Measurements from ENCODE around the gene TASP1.
"Not testable (repeated sequence)": the region's sequence is repeated elsewhere in the genome, so short reads cannot be mapped to it uniquely, and the experiment has no call there.

Gene TASP1

DNA sequence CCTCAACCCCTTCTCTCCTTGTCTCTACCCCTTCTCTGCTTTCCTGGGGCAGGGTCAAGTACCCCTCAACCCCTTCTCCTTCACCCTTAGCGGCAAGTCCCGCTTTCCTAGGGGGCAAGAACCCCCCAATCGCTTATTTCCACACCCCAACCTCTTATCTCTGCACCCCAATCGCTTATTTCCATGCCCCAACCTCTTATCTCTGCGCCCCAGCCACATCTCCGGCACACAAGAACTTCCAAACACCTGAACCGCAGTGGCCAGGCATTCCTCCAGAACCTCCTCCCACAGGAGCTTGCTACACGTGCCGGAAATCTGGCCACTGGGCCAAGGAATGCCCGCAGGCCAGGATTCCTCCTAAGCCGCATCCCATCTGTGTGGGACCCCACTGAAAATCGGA lies 279.8 kb downstream of the TASP1 start:
- not testable (repeated sequence) for H3K4me1 ChIP-seq (ENCODE audit: control insufficient read depth in 1 of 2, insufficient read depth in 2 of 2, low read length in 2 of 2); H4K12ac ChIP-seq (ENCODE audit: low read depth, low read length); H2AK5ac ChIP-seq (ENCODE audit: low read length); H4K8ac ChIP-seq (ENCODE audit: low read depth, low read length); H3K4ac ChIP-seq (ENCODE audit: low read depth, low read length); H3K9me3 ChIP-seq (ENCODE audit: insufficient read depth, low read depth, low read length); H3K14ac ChIP-seq (ENCODE audit: low read length); H3K27ac ChIP-seq (ENCODE audit: low read depth, low read length); H2BK120ac ChIP-seq (ENCODE audit: insufficient read depth, low read length, poor library complexity); H2AFZ ChIP-seq (ENCODE audit: insufficient read depth, low read length, poor library complexity); H2BK5ac ChIP-seq (ENCODE audit: low read depth, low read length, poor library complexity); H3K23ac ChIP-seq (ENCODE audit: low read length); H4K91ac ChIP-seq (ENCODE audit: low read depth, low read length); H3K79me2 ChIP-seq (ENCODE audit: control insufficient read depth, insufficient read depth, low read length, poor library complexity); DNase-seq; H3K36me3 ChIP-seq (ENCODE audit: control insufficient read depth in 1 of 2, insufficient read depth in 2 of 2, low read length in 2 of 2); H3K4me3 ChIP-seq (ENCODE audit: low read depth, low read length); H3K18ac ChIP-seq (ENCODE audit: low read length); H2BK12ac ChIP-seq (ENCODE audit: low read length); H3K9ac ChIP-seq (ENCODE audit: low read length); H3K4me2 ChIP-seq (ENCODE audit: low read length); H3K27me3 ChIP-seq (ENCODE audit: insufficient read depth, low read length); H3K79me1 ChIP-seq (ENCODE audit: low read length)
- no CpG with 5 or more reads among the region's 12 CpGs for WGBS (ENCODE audit: extremely low coverage, insufficient coverage, insufficient read length)

DNA sequence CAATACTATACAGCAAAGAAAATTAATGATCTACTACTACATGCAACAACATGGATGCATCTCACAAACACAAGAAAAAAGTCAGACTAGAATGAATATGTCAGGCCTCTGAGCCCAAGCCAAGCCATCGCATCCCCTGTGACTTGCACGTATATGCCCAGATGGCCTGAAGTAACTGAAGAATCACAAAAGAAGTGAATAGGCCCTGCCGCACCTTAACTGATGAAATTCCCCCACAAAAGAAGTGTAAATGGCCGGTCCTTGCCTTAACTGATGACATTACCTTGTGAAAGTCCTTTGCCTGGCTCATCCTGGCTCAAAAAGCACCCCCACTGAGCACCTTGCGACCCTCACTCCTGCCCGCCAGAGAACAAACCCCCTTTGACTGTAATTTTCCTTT lies 280.9 kb downstream of the TASP1 start:
- not testable (repeated sequence) for H3K79me2 ChIP-seq (ENCODE audit: control insufficient read depth, insufficient read depth, low read length, poor library complexity); H3K36me3 ChIP-seq (ENCODE audit: control insufficient read depth in 1 of 2, insufficient read depth in 2 of 2, low read length in 2 of 2); H2BK12ac ChIP-seq (ENCODE audit: low read length); H2AFZ ChIP-seq (ENCODE audit: insufficient read depth, low read length, poor library complexity); H3K9ac ChIP-seq (ENCODE audit: low read length); DNase-seq; H4K8ac ChIP-seq (ENCODE audit: low read depth, low read length); H3K18ac ChIP-seq (ENCODE audit: low read length); H3K27me3 ChIP-seq (ENCODE audit: insufficient read depth, low read length); H2BK120ac ChIP-seq (ENCODE audit: insufficient read depth, low read length, poor library complexity); H3K9me3 ChIP-seq (ENCODE audit: insufficient read depth, low read depth, low read length); H2AK5ac ChIP-seq (ENCODE audit: low read length); H3K4me2 ChIP-seq (ENCODE audit: low read length); H3K14ac ChIP-seq (ENCODE audit: low read length); H4K12ac ChIP-seq (ENCODE audit: low read depth, low read length); H4K91ac ChIP-seq (ENCODE audit: low read depth, low read length); H2BK5ac ChIP-seq (ENCODE audit: low read depth, low read length, poor library complexity); H3K4me3 ChIP-seq (ENCODE audit: low read depth, low read length); H3K27ac ChIP-seq (ENCODE audit: low read depth, low read length); H3K79me1 ChIP-seq (ENCODE audit: low read length); H3K4me1 ChIP-seq (ENCODE audit: control insufficient read depth in 1 of 2, insufficient read depth in 2 of 2, low read length in 2 of 2); H3K4ac ChIP-seq (ENCODE audit: low read depth, low read length); H3K23ac ChIP-seq (ENCODE audit: low read length)
- no CpG with 5 or more reads among the region's 6 CpGs for WGBS (ENCODE audit: extremely low coverage, insufficient coverage, insufficient read length)

DNA sequence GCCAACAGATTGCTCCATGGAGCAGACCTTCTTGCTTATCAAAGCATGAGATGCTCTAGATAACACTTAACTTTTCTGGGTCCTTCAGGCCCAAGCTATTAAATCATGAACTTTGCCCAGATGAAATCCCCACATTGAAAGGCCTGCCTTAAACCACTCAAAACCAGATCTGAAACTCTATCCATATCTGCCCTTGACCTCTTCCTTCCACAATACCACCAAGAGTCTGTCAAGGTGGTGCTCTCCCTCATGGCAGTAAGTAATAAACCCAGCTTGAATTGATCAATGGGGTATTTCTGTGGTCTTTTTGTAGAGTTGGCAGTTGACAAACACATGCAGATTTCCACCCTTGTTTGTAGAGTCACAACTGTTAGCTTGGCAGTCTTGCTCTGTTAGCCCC lies 282.1 kb downstream of the TASP1 start:
- Histone ChIP-seq H4K8ac (ENCODE audit: low read depth, low read length) (no peak overlapping the region), H2AK5ac (ENCODE audit: low read length) (no peak overlapping the region), H3K4me2 (ENCODE audit: low read length) (no peak overlapping the region), H3K79me1 (ENCODE audit: low read length) (no peaks in the 10 kb centered on the region), H3K9me3 (ENCODE audit: insufficient read depth, low read depth, low read length) (no peaks in the 10 kb centered on the region), H3K18ac (ENCODE audit: low read length) (no peak overlapping the region), H3K4me1 (ENCODE audit: control insufficient read depth in 1 of 2, insufficient read depth in 2 of 2, low read length in 2 of 2) (no peaks in the 10 kb centered on the region), H3K23ac (ENCODE audit: low read length) (no peak overlapping the region), H2BK12ac (ENCODE audit: low read length) (no peak overlapping the region), H3K4me3 (ENCODE audit: low read depth, low read length) (no peak overlapping the region), H2AFZ (ENCODE audit: insufficient read depth, low read length, poor library complexity) (no peak overlapping the region), H3K9ac (ENCODE audit: low read length) (no peak overlapping the region), H3K36me3 (ENCODE audit: control insufficient read depth in 1 of 2, insufficient read depth in 2 of 2, low read length in 2 of 2) (no peaks in the 10 kb centered on the region), H3K27ac (ENCODE audit: low read depth, low read length) (no peak overlapping the region), H4K12ac (ENCODE audit: low read depth, low read length) (no peak overlapping the region), H2BK120ac (ENCODE audit: insufficient read depth, low read length, poor library complexity) (no peak overlapping the region), H4K91ac (ENCODE audit: low read depth, low read length) (no peak overlapping the region), H3K79me2 (ENCODE audit: control insufficient read depth, insufficient read depth, low read length, poor library complexity) (no peaks in the 10 kb centered on the region), H2BK5ac (ENCODE audit: low read depth, low read length, poor library complexity) (no peak overlapping the region), H3K4ac (ENCODE audit: low read depth, low read length) (no peak overlapping the region), H3K14ac (ENCODE audit: low read length) (no peak overlapping the region), H3K27me3 (ENCODE audit: insufficient read depth, low read length) (no peaks in the 10 kb centered on the region)
- no peak for DNase-seq

DNA sequence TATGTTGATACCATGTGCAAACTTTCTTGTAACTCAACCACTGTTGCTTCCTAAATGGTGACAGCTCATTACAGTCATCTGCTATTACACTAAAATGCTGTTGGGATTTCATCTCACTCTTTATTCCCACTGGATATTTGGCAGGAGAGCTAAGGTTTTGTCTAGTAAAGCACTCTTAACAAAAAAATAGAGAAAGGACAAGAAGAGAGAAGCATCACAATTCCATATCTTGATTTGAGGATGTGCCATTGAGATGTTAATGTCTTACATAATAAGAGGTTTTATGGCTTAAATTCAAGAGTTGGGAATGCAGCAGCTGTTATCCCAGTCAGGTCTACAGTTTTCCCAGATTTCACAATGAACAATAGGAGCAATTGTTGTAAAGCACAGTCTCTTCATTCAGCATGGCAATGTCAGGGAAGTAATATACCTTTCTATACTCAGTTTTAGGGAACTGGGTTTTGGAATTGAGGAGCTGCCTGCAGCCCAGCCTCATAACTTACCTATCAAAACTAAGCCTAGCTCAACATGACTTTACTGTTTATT lies 282.7 kb downstream of the TASP1 start:
- H2AFZ ChIP-seq (ENCODE audit: insufficient read depth, low read length, poor library complexity), result no peak overlapping the region
- no peak overlapping the region for H4K91ac ChIP-seq (ENCODE audit: low read depth, low read length)
- no peak overlapping the region for H2BK12ac ChIP-seq (ENCODE audit: low read length)
- no peak overlapping the region for H3K18ac ChIP-seq (ENCODE audit: low read length)
- no peak overlapping the region for H3K4me2 ChIP-seq (ENCODE audit: low read length)
- no peaks in the 10 kb centered on the region for H3K79me2 ChIP-seq (ENCODE audit: control insufficient read depth, insufficient read depth, low read length, poor library complexity)
- no peaks in the 10 kb centered on the region for H3K4me1 ChIP-seq (ENCODE audit: control insufficient read depth in 1 of 2, insufficient read depth in 2 of 2, low read length in 2 of 2)
- no peak overlapping the region for H3K9ac ChIP-seq (ENCODE audit: low read length)
- H2BK120ac ChIP-seq (ENCODE audit: insufficient read depth, low read length, poor library complexity), result no peak overlapping the region
- no peak overlapping the region for H3K27ac ChIP-seq (ENCODE audit: low read depth, low read length)
- no peaks in the 10 kb centered on the region for H3K9me3 ChIP-seq (ENCODE audit: insufficient read depth, low read depth, low read length)
- no peak overlapping the region for H4K8ac ChIP-seq (ENCODE audit: low read depth, low read length)
- no peak overlapping the region for H3K23ac ChIP-seq (ENCODE audit: low read length)
- no peak overlapping the region for H3K14ac ChIP-seq (ENCODE audit: low read length)
- no peaks in the 10 kb centered on the region for H3K36me3 ChIP-seq (ENCODE audit: control insufficient read depth in 1 of 2, insufficient read depth in 2 of 2, low read length in 2 of 2)
- no peaks in the 10 kb centered on the region for H3K27me3 ChIP-seq (ENCODE audit: insufficient read depth, low read length)
- H3K79me1 ChIP-seq (ENCODE audit: low read length), result no peaks in the 10 kb centered on the region
- no peak overlapping the region for H3K4ac ChIP-seq (ENCODE audit: low read depth, low read length)
- no peak overlapping the region for H3K4me3 ChIP-seq (ENCODE audit: low read depth, low read length)
- no peak overlapping the region for H4K12ac ChIP-seq (ENCODE audit: low read depth, low read length)
- no peak for DNase-seq
- H2BK5ac ChIP-seq (ENCODE audit: low read depth, low read length, poor library complexity), result no peak overlapping the region
- H2AK5ac ChIP-seq (ENCODE audit: low read length), result no peak overlapping the region
